ENCODE results near the gene C16orf95. TPM values are rescaled to one million over a fixed set of nuclear protein-coding genes. Genes with fewer than 3 reads are reported as not detected.

C16orf95 gene
- total RNA-seq, 2 donors from 2014 or later: 15.1 to 17.8 TPM

GRCh38 chr16:87295661-87296531, 21.3 kb downstream of the C16orf95 start:
- no peak for ATAC-seq (replicated peaks in 1 of 2)
- peaks cover 2 to 3% of the 10 kb centered on the region in 2 donors for H3K9me3 Mint-ChIP-seq

GRCh38 chr16:87295259-87295658, 21.9 kb downstream of the C16orf95 start:
- ATAC-seq (replicated peaks in 1 of 2): peak; percentile 77
- H3K27ac Mint-ChIP-seq: no peak overlapping the region
- no peaks in the 10 kb centered on the region for H3K27me3 Mint-ChIP-seq (ENCODE audit: low read depth)
- no peak overlapping the region for H3K4me3 Mint-ChIP-seq
- peaks cover 2 to 3% of the 10 kb centered on the region in 2 donors for H3K9me3 Mint-ChIP-seq
- H3K4me1 Mint-ChIP-seq (ENCODE audit: low read depth): no peaks in the 10 kb centered on the region
- no peak for DNase-seq
- peaks cover 3 to 4% of the 10 kb centered on the region in 2 donors for H3K36me3 Mint-ChIP-seq (ENCODE audit: insufficient read depth in 2 of 2)

More at GRCh38 chr16:87295661-87296531, 21.3 kb downstream of the C16orf95 start:
- Mint-ChIP-seq H3K4me1 (ENCODE audit: low read depth) (no peaks in the 10 kb centered on the region), H3K4me3 (no peak overlapping the region), H3K36me3 (ENCODE audit: insufficient read depth in 2 of 2) (peaks cover 3 to 4% of the 10 kb centered on the region in 2 donors), H3K27me3 (ENCODE audit: low read depth) (no peaks in the 10 kb centered on the region), H3K27ac (no peak overlapping the region)
- DNase-seq: no peak

GRCh38 chr16:87293990-87294389, 23.2 kb downstream of the C16orf95 start:
- Mint-ChIP-seq H3K4me3 (no peak overlapping the region), H3K36me3 (ENCODE audit: insufficient read depth in 2 of 2) (peaks cover 3 to 4% of the 10 kb centered on the region in 2 donors), H3K9me3 (peaks cover 2 to 3% of the 10 kb centered on the region in 2 donors), H3K4me1 (ENCODE audit: low read depth) (no peaks in the 10 kb centered on the region), H3K27me3 (ENCODE audit: low read depth) (no peaks in the 10 kb centered on the region), H3K27ac (no peak overlapping the region)
- DNase-seq (no peak), ATAC-seq (replicated peaks in 1 of 2) (no peak)

GRCh38 chr16:87291944-87292343, 25.2 kb downstream of the C16orf95 start:
- Mint-ChIP-seq H3K27me3 (ENCODE audit: low read depth) (no peaks in the 10 kb centered on the region), H3K27ac (no peak overlapping the region), H3K36me3 (ENCODE audit: insufficient read depth in 2 of 2) (peaks cover 3 to 4% of the 10 kb centered on the region in 2 donors), H3K9me3 (peaks cover 2 to 4% of the 10 kb centered on the region in 2 donors), H3K4me1 (ENCODE audit: low read depth) (no peaks in the 10 kb centered on the region), H3K4me3 (no peak overlapping the region)
- ATAC-seq (replicated peaks in 1 of 2): no peak
- DNase-seq: no peak

- Mint-ChIP-seq H3K9me3 (peaks cover 6% of the 10 kb centered on the region in 2 donors), H3K27me3 (ENCODE audit: low read depth) (no peaks in the 10 kb centered on the region), H3K4me1 (ENCODE audit: low read depth) (no peaks in the 10 kb centered on the region), H3K36me3 (ENCODE audit: insufficient read depth in 2 of 2) (peaks cover 3 to 4% of the 10 kb centered on the region in 2 donors), H3K4me3 (no peak overlapping the region), H3K27ac (no peak overlapping the region)
- ATAC-seq (replicated peaks in 1 of 2) (no peak), DNase-seq (no peak)
These were observed 28.3 kb downstream of the C16orf95 start for GRCh38 chr16:87288753-87289362.

- peaks cover 1 to 2% of the 10 kb centered on the region in 2 donors for H3K36me3 Mint-ChIP-seq (ENCODE audit: insufficient read depth in 2 of 2)
- no peak overlapping the region for H3K4me3 Mint-ChIP-seq
- H3K27ac Mint-ChIP-seq: no peak overlapping the region
- no peaks in the 10 kb centered on the region for H3K27me3 Mint-ChIP-seq (ENCODE audit: low read depth)
- H3K9me3 Mint-ChIP-seq: peaks cover 4% of the 10 kb centered on the region in 2 donors
- H3K4me1 Mint-ChIP-seq (ENCODE audit: low read depth): no peaks in the 10 kb centered on the region
- no peak for DNase-seq
- ATAC-seq (replicated peaks in 1 of 2): no peak
These were observed 30.2 kb downstream of the C16orf95 start for GRCh38 chr16:87286839-87287626.

- H3K9me3 Mint-ChIP-seq: peaks cover 4% of the 10 kb centered on the region in 2 donors
- no peak for DNase-seq
- no peak overlapping the region for H3K4me3 Mint-ChIP-seq
- peaks cover 0 to 2% of the 10 kb centered on the region in 2 donors for H3K36me3 Mint-ChIP-seq (ENCODE audit: insufficient read depth in 2 of 2)
- ATAC-seq (replicated peaks in 1 of 2): no peak
- no peaks in the 10 kb centered on the region for H3K27me3 Mint-ChIP-seq (ENCODE audit: low read depth)
- H3K4me1 Mint-ChIP-seq (ENCODE audit: low read depth): no peaks in the 10 kb centered on the region
- H3K27ac Mint-ChIP-seq: no peak overlapping the region
These were observed 33.0 kb downstream of the C16orf95 start for GRCh38 chr16:87284183-87284582.

- Mint-ChIP-seq H3K27ac (no peak overlapping the region), H3K36me3 (ENCODE audit: insufficient read depth in 2 of 2) (no peaks in the 10 kb centered on the region), H3K27me3 (ENCODE audit: low read depth) (no peaks in the 10 kb centered on the region), H3K4me1 (ENCODE audit: low read depth) (peaks cover 10% of the 10 kb centered on the region), H3K9me3 (no peaks in the 10 kb centered on the region), H3K4me3 (no peak overlapping the region)
- DNase-seq (no peak), ATAC-seq (replicated peaks in 1 of 2) (no peak)
These were observed 38.0 kb downstream of the C16orf95 start for GRCh38 chr16:87279094-87279658.

- H3K9me3 Mint-ChIP-seq: no peaks in the 10 kb centered on the region
- H3K36me3 Mint-ChIP-seq (ENCODE audit: insufficient read depth in 2 of 2): no peaks in the 10 kb centered on the region
- ATAC-seq (replicated peaks in 1 of 2) (peak; percentile 65 to 71), DNase-seq (peak; percentile 62 to 68)
- no peaks in the 10 kb centered on the region for H3K27me3 Mint-ChIP-seq (ENCODE audit: low read depth)
- no peak overlapping the region for H3K4me3 Mint-ChIP-seq
- peaks cover 10% of the 10 kb centered on the region for H3K4me1 Mint-ChIP-seq (ENCODE audit: low read depth)
- H3K27ac Mint-ChIP-seq: no peak overlapping the region
These were observed 38.8 kb downstream of the C16orf95 start for GRCh38 chr16:87278191-87279093.

- H3K27me3 Mint-ChIP-seq (ENCODE audit: low read depth): no peaks in the 10 kb centered on the region
- H3K9me3 Mint-ChIP-seq: no peaks in the 10 kb centered on the region
- no peaks in the 10 kb centered on the region for H3K36me3 Mint-ChIP-seq (ENCODE audit: insufficient read depth in 2 of 2)
- H3K27ac Mint-ChIP-seq: no peak overlapping the region
- ATAC-seq (replicated peaks in 1 of 2): no peak
- no peak overlapping the region for H3K4me3 Mint-ChIP-seq
- no peak for DNase-seq
- peaks cover 10% of the 10 kb centered on the region for H3K4me1 Mint-ChIP-seq (ENCODE audit: low read depth)
These were observed 40.3 kb downstream of the C16orf95 start for GRCh38 chr16:87276924-87277323.

- peaks cover 10% of the 10 kb centered on the region for H3K4me1 Mint-ChIP-seq (ENCODE audit: low read depth)
- ATAC-seq (replicated peaks in 1 of 2) (peak; percentile 45 to 68), DNase-seq (peak in 1 of 2 donors; percentile 26)
- H3K4me3 Mint-ChIP-seq: peak overlapping the region in 1 of 2 donors; percentile 33
- no peaks in the 10 kb centered on the region for H3K9me3 Mint-ChIP-seq
- H3K27ac Mint-ChIP-seq: no peak overlapping the region
- no peaks in the 10 kb centered on the region for H3K36me3 Mint-ChIP-seq (ENCODE audit: insufficient read depth in 2 of 2)
- H3K27me3 Mint-ChIP-seq (ENCODE audit: low read depth): no peaks in the 10 kb centered on the region
These were observed 41.0 kb downstream of the C16orf95 start for GRCh38 chr16:87276091-87276701.

Measured in activated T-cell treated with anti-CD3 and anti-CD28 coated beads, Interleukin-2, amount 50 U/mL, for 72 hours (primary cell).